HG02981 (cell line): ENCODE measurements around the gene FMNL3.

Experiments used
- ATAC-seq: cut with Tn5 transposase; IDR thresholded peaks from one replicate; pipeline ENCODE4 v1.9.1; 2021; ENCODE audit warnings: mild to moderate bottlenecking, moderate library complexity; ENCODE audit not compliant: unreplicated experiment

FMNL3 gene

DNA sequence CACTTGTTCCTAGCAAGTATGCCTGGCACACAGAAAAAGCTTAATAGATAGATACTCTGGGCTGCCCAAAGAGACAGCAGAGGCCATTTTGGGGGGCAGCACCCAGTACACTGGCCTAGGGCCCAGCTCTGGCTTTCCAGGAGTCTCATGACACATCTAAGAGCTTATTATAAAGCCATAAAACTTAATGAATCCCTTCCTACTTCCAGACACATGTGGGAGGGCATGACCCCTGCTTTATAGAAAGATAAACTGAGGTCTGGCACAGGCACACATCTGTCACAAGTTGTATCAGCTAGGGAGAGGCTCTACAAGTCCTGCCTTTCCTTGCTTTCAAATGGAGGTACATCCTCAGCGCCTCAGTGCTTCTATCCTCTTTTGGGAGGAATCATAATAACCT lies 27.1 kb downstream of the FMNL3 start:
- no peak for ATAC-seq

DNA sequence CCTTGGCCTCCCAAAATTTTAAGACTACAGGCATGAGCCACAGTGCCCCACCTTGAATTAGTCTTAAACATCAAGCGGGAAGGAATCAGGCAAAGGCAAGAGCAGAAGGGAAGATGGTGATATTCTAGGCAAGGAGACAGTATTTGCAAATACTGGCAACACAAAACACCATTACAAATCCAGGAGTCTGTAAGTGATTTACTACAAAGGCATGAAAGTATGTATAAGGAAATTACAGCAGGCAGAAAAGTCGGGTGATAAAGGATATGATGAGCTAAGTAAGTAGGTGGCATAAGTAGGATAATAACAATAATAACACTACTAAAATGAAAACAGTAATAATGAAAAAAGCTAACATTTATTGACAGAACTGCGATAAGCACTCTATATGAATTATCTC lies 28.5 kb downstream of the FMNL3 start:
- no peak for ATAC-seq

DNA sequence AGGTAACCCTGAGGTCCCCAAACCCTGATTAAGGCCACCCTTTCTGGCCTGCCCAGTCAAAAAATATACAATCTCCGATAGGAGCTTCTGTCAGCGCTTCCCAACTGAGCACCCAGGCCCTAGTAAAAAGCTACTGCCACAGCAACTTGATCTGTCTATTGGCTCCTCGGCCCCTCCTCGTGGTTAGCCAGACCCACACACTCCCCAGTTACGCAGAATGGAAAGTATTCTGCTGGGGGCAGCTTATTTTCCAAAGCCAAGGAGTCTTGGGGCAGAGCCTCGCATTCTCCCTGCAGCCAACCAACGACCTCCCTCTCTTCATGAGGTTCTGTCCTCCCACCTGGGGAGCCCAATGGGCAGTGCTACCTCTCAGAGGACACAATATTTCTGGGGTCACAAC lies 32.1 kb downstream of the FMNL3 start:
- no peak for ATAC-seq

DNA sequence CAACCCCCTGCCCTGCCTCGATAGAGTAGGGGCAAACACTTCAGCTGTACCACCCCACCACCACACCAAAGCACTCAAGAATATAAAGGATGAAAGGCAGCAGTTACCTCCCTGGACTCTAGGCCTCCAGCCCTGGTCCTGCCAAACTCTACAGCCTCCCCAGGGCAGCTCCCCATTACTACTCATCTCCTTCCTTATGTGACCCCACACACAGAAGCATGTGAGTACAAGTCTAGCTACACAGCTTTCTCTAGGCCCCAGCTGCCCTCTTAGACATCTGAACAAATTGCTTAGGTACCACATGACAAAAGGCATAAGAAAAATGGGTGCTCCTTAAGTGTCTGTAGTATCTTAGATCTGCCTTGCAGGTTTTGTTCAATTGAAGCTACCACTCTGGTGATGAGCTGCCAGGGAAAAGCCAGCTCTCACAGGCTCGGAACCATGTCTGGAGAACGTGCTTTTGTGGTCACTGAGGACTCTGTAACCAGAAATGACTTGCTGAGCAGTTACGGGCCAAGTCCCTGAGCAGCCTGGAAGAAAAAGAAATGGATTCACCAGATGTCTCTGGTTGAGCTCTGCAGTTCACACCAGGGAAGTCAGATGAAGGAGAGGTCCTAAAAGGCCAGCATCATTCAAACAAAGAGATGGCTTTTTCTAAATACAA lies 32.8 kb downstream of the FMNL3 start:
- ATAC-seq, result no peak

DNA sequence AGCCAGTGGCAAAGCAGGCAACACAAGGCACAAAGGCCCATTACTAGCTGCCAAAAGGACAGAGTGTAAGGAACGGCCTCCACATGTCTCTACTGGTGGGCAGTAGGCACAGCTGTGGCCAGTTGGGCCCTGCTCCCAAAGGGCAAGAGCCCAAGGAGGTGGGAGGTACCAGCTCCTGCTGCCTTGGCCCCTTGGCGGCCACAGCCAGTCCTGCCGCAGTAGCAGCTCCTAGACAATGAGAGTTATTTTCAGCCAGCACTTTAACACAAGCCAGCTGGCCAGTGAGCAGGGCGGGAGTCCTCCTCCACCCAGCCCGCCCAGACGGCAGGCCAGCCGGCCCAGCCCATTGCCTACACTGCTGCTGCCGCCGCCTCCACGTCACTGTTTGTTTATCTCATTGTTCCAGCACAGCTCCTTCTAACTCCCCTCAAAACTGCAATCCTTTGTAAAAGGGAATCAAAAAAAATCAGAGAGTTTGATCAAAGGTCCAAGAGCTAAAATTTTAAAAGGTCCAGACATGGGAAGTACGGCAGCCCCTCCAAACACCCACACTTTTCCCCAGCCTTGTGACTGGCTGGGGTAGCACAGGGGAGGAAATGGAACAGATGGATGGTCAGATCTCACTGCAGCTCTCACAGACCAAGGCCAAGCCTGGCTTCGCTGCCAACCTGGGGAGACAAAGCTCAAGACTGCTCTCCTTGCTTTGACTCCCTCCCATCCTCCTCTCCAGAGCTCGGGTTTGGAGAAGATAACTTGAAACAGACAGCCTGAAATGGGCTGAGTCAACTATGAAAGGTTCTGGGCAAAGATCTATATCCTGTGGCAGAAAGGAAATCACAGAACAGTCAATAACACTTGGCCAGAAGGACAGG lies 33.5 kb downstream of the FMNL3 start:
- ATAC-seq, result no peak

DNA sequence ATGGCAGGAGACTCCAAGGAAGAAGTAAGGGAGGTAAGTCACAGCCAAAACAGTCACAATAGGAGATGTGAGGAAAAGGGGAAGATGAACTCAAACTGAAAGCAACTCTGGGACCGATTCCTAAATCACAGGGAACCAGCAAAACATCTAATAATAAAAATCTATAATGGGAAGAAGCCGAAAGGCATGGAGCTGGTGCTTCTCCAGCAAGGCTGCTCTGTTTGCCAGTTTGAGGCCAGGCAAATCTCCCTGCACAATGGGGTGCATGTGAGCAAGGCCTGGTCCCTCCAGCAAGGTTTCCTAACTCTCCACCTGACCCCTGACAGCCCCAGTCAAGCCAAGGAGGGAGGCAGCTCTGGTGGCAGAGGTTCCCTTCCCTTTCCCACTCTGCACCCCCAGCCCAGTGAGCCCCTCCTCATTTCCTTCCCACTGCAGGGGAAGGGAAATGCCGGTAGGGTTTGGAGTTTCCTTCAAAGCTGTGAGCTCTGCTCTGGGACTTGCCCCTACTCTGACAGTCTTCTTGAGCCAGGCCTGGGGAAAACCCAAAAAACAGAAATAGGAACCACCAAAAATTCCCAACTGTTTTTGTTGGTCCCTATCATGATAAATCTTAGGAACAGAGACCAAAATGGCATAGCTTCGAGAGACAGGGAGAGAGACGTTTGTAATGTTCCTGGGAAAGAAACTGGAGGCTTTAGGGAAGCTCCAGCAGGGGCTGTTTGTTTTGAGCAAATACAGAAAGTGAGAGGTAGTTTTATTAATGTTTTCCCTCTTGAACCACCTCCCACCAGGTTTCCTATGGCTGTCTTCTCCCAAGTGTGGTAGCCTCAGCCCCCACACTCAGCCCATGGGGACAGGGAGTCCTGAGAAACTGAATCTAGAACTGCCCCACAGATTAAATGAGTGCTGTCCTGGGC lies 34.6 kb downstream of the FMNL3 start:
- ATAC-seq, result no peak

DNA sequence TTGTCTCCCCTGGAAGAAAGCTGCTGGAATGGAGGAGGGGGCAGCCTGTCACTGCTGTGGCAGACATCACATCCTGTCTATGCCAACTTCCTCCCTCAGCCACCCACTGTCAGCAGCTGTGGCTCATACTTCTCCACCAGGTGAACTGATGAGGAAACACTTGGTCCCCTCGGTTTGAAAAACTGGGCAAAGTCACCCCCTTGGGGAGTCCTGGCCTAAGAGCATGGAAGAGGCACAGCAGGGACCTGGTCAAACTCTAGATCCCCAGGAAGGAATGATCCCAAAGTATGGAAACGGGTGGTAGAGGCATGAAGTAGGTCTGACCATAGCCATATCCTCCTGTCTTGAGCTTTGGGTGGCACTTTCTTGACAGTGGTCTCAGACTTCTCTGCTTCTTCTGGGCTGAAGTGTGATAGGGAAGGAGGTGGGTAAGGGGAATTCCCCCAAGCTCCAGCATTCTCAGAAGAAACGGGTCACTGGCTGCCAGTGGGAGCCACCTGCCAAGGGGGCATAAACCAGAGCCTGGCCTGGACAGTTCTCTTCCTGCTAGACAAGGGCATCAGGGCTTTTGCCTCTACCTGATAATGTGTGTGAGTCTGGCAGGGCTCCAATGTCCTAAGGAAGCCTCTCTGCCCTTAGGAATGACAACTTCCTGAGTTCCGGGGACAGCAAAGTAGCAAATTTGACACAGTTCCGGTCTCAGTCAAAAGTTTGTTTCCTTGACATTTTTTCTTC lies 36.0 kb downstream of the FMNL3 start:
- ATAC-seq, result no peak

DNA sequence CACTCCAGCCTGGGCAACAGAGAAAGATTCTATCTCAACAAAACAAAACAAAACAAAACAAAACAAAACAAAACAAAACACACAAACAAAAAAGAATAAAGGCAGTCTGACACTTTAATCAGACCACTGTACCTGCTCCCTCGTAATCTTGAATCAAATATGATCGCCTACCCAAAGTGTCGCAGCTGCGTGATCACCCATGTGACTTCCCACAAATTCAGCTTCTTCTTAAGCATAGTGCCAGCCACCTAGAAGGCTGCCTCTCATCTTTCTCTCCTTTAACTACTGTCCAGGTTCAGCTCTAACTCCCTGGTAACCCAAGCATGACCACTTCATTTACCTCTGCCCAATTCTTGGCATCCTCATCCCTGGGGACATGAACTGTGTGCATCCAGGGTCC lies 37.4 kb downstream of the FMNL3 start:
- ATAC-seq, result no peak

DNA sequence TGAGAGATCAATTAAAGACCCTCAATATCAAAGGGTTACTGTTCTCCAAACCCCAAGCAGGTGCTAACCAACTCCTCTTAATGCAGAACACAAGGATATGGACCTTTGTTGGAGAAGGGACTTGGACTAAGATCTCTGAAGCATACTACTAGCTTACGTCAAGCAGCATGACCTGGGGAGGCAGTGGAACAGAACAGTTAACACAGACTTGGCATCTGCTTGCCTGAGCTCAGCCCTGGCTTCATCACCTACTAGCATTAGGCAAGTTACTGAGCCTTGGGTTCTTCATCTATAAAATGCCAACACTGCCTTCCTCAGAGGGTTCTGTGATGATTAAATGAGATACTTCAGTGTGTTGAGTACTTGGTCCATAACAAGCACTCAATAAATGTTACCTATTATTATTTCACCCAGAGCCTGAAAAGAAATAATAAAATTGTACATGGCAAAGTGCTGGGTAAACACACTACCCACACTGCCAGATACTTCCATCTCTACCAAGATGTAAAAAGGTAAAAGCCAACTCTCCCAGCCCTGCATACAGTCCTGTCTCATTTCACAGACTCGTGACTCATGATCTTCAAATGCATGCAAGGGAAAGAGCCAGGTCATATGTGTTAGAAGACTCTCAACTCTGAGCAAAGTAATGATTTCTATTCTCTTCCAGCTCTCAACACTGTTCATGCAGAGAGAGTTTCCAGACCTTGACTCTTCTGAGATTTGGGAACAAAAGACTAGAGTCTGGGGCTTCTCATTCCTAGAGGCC lies 39.7 kb downstream of the FMNL3 start:
- no peak for ATAC-seq

DNA sequence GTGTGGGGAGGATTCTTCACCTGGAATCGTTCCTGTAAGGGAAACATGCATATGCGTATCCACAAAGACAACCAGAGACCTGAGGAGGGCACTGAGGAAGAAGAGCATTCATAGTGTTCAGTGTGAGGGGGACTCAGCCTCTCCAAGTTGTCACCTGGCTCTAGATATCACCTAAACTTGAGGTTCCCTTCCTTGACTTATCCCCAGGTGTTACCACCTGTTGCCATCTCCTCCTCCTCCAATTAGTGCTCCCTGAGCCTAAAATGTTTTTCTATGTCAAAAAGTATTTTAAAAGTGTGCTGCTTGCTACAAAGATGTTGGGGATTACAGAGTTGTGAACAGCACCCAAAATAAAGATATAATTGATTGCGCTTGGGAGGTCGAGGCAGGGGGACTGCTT lies 41.0 kb downstream of the FMNL3 start:
- ATAC-seq, result no peak

DNA sequence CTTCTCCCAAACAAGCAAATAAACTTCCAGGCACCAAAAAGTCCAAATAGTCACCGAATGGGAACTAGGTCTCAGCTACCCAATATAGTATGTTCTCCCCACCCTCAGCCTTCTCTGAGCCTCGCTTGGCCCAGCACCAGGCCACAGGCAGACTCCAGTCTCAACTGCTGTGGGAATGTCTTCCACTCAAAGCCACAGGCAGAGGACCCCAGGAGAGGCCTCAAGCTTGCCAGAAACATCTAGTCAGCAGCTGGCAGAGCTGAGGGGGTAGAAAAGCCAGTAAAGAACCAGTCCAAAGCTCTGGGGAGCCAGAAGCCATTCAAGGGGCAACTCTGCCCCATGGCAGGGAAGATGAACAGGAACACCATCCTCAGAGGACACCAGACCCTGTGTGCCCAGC lies 41.8 kb downstream of the FMNL3 start:
- no peak for ATAC-seq

DNA sequence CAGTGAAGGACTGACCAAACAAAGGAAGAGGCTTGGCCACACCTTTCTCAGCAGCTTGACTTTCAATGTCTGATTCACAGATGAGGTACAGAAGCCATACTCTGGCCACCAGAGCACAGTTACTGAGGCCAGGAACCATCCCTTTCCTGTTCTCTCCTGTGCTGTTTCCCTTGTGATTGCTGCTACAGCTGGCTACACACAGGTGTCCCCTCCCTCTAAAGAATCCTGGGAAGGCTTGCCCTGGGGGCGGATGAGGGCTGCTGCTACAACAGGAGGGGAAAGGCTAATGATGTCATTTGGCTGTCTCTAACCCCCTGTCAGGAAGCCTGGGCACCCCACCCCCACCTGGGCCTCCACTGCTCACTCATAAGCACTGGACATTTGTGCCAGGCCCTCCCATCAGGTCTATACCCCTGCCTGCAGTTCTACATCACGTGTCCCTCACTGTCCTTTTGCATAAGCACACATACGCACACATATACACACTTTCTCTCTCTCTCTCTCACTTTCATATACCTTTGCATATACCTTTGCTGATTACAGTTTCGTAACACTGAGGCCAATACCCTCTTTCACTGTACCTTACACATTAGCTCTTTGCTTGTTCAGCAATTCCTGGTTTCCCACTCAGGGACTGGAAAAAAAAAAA lies 42.5 kb downstream of the FMNL3 start:
- ATAC-seq, result peak; percentile 61

DNA sequence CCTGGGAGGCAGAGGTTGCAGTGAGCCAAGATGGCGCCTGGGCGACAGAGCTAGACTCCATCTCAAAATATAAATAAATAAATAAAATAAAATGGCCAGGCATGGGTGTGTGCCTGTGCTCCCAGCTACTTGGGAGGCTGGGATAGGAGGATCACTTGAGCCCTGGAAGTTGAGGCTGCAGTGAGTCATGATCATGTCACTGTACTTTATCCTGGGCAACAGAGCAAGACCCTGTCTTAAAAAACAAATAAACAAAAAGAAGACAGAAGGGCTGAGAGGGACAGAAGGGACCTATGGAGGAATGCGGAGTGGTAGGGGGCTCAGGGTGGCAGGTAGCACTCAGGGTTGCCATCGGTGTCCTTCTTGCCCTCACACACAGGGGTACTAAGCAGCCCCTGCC lies 43.0 kb downstream of the FMNL3 start:
- no peak for ATAC-seq

DNA sequence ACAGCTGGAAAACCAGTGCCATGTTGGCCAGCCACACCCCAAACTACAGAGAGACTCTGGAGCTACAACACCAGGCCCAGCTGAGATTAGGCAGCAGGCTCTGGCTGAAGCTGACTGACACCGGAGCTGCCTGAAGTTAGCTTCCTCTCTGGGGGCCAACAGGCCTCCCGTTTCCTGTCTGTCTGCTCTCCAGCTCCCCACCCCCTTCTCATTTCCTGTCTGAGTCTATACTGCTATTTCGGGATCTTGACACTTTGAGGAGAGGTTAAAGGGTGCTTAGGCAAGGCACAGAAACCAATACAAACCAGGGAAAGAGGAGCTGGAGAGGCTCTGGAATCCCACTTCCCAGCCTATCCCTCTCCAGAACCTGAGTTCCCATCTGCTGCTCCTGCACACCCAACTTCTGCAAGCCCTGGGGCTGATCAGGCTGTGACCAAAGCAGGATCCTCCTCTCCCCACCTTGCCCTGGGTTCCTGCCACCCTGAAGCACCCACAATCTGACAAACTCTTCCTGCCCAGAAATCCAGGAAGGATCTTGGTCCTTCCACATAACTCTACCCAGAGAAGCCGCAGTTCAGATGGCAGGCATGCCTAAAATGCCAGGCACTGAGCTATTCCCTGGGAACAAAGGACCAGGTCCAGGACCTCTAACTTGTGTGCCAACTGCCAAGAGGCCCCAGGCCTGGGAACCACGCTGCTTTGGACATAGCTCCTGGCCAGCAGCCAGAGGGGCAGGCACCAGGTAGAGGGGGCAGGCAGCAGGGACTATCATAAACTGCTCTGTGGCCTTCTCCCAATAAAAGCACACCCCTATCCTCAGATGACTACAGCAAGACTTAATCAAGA lies 44.0 kb downstream of the FMNL3 start:
- peak; percentile 57 for ATAC-seq

DNA sequence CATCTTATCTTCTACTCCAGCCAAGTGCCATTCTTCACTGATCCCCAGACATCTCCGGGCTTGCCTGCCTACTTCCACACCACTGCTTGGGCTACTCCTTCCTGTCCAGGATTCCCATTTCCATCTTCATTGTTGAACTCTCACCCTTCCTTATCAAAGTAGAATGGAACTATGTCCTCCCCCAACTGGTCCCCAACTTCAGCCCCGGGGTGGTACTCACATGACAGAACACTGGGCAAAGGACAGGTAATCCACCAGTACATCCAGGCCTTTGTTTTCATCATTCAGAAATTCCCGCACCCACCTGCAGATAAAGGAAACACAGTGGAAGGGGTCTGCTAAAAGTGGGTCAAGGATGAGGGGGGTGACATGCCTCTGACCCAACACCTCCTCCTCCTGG lies 45.5 kb downstream of the FMNL3 start:
- ATAC-seq, result no peak

DNA sequence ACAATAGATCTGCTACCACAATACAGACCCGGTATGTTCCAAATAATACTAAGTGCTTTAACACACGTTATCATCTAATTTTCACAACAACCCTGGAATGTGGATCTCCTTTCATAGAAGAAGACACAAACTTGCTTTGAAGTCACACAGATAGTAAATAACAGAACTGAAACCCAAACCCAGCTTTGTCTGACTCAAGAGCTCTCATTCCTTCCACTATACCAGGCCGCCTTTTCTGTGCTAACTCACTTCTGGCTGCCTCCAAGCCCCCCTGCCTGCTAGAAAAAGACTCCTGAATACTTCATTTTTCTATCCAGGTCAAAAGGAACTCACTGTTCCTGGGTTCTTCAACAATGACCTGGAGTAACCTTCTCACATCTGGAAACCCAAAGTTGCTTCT lies 46.0 kb downstream of the FMNL3 start:
- no peak for ATAC-seq

DNA sequence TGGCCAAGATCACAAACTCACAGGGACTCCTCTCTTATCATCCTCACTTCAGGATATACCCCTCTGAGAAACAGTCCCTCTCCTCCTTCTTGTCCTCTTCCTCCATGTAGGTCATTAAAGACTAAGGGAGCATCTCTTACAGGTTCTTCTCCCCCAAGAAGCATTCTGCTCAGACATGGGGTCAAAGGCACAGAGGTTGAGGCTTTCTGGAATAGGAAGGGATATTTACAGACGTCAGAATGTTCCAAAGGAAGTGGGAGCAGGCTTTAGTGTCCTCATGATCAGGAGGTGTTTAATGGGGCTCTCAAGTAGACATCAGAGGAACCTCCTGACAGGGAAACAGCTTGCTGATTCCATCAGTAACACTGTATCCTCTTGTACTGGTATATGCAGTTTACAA lies 47.5 kb downstream of the FMNL3 start:
- ATAC-seq, result no peak

DNA sequence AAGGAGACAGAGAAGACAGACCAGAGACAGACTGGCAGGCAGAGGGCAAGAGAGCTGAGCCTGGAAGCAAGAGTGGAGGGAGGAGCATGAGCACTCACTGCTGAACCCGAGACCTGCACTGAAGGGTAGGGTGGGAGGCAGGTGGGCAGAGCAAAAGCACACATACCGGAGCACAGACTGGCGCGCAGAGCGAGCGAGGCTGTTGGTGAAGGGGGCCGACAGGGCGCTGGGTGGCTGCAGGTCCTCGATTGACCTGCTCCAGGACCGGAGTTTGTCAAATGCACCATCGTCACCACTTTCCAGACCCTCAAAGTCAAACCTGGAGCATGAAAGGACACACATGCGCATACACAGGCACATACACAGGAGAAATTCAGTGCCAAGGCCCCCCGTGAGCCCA lies 48.9 kb downstream of the FMNL3 start:
- ATAC-seq, result no peak
